DND-41 (cell line): ENCODE measurements around the gene UNC119.

Experiments used
- ATAC-seq: fragments of 200-7000 bp; cut with Tn5 transposase; 3 replicates; pipeline ENCODE4 v1.9.1; 2021; ENCODE audit warnings: low read depth; ENCODE audit not compliant: insufficient read depth
- DNase-seq: peaks from one replicate; pipeline ENCODE4 v3.0.0-alpha.2; 2020
- H2AFZ ChIP-seq: 2 replicates; pipeline ENCODE4 v1.6.0; 2012; ENCODE audit warnings: low read depth, low read length
- H3K27ac ChIP-seq: 2 replicates; pipeline ENCODE4 v1.5.1; 2012; ENCODE audit warnings: low read length, inconsistent platforms
- H3K27me3 ChIP-seq: fragments of 200-600 bp; sonication (generic); 2 replicates; pipeline ENCODE4 v1.6.0; 2012; ENCODE audit warnings: low read length, mild to moderate bottlenecking, inconsistent platforms; ENCODE audit not compliant: insufficient read depth, poor library complexity
- H3K36me3 ChIP-seq: 2 replicates; pipeline ENCODE4 v1.5.1; 2012; ENCODE audit warnings: low read length, inconsistent platforms; ENCODE audit not compliant: insufficient read depth
- H3K4me1 ChIP-seq: 2 replicates; pipeline ENCODE4 v1.5.1; 2012; ENCODE audit warnings: mild to moderate bottlenecking, low read length; ENCODE audit not compliant: insufficient read depth
- H3K4me2 ChIP-seq: 2 replicates; pipeline ENCODE4 v1.6.0; 2012; ENCODE audit warnings: mild to moderate bottlenecking, moderate library complexity, low read length, inconsistent platforms; ENCODE audit not compliant: insufficient read depth
- H3K4me3 ChIP-seq, 2 experiments: fragments of 200-600 bp in 1 of 2; shearing (Covaris generic) in 1 of 2; 2 replicates each; pipeline ENCODE4 v1.5.1; 2012 to 2016; ENCODE audit warnings: inconsistent platforms in 2 of 2, low read length in 2 of 2, mild to moderate bottlenecking in 2 of 2, low read depth in 1 of 2, moderate library complexity in 1 of 2
- H3K79me2 ChIP-seq: 2 replicates; pipeline ENCODE4 v1.6.0; 2012; ENCODE audit warnings: low read length, inconsistent platforms; ENCODE audit not compliant: insufficient read depth
- H3K9ac ChIP-seq: 2 replicates; pipeline ENCODE4 v1.6.0; 2012; ENCODE audit warnings: low read depth, mild to moderate bottlenecking, inconsistent platforms, low read length, moderate library complexity
- H3K9me3 ChIP-seq: 2 replicates; pipeline ENCODE4 v1.5.1; 2012; ENCODE audit warnings: low read length, moderate library complexity, mild to moderate bottlenecking, inconsistent platforms; ENCODE audit not compliant: insufficient read depth, severe bottlenecking
- H4K20me1 ChIP-seq: 2 replicates; pipeline ENCODE4 v1.6.0; 2012; ENCODE audit warnings: low read length; ENCODE audit not compliant: insufficient read depth
- EZH2 ChIP-seq: IDR thresholded peaks from 3 replicates; pipeline ENCODE4 v1.6.1; 2012; ENCODE audit warnings: borderline replicate concordance, low read depth, mild to moderate bottlenecking, moderate library complexity, low read length, inconsistent platforms; ENCODE audit not compliant: severe bottlenecking
- TF ChIP-seq, protein P1 (sequence below): IDR thresholded peaks from 2 replicates; pipeline ENCODE4 v1.5.1; 2012; ENCODE audit warnings: borderline replicate concordance, low read length, moderate library complexity, mild to moderate bottlenecking; ENCODE audit not compliant: poor library complexity, severe bottlenecking; ENCODE audit errors: extremely low read depth

Gene UNC119

DNA sequence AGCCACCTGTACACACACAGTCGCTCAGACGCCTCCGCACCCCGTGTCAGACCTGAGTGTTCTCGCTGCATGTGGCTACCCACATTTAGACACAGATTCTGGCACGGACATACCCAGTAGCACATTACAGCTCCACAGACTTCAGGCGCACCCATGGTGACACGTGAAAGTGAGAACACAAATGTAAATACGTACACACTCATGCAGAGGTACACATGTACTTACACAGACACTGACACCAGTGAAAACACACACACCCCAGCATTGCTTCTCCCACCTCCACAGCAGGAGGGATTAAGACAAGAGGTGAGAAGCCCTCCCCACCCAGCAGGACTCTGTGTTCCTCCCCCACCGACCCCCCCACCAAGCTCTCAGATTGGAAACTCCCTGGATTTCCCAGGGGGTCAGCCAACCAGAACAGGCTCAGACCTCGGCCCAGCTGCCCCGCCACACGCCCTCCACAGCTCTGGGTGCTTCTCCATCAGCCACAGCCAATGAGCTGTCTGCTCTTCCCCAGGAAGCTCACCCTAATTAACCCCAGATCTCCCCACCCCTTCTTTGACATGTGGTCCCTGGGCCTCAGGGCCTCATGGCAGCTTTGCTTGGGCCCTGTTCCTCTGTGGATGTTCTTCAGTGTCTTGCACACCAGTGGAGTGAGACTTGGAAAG, 51.6 kb downstream of the UNC119 start:
- no peak for ATAC-seq
- H3K36me3 ChIP-seq = no peaks in the 10 kb centered on the region
- TF ChIP-seq, protein P1, sequence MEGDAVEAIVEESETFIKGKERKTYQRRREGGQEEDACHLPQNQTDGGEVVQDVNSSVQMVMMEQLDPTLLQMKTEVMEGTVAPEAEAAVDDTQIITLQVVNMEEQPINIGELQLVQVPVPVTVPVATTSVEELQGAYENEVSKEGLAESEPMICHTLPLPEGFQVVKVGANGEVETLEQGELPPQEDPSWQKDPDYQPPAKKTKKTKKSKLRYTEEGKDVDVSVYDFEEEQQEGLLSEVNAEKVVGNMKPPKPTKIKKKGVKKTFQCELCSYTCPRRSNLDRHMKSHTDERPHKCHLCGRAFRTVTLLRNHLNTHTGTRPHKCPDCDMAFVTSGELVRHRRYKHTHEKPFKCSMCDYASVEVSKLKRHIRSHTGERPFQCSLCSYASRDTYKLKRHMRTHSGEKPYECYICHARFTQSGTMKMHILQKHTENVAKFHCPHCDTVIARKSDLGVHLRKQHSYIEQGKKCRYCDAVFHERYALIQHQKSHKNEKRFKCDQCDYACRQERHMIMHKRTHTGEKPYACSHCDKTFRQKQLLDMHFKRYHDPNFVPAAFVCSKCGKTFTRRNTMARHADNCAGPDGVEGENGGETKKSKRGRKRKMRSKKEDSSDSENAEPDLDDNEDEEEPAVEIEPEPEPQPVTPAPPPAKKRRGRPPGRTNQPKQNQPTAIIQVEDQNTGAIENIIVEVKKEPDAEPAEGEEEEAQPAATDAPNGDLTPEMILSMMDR = no peak
- no peak for TF ChIP-seq EZH2
- H3K4me1 ChIP-seq = no peaks in the 10 kb centered on the region
- no peak overlapping the region for H3K4me3 ChIP-seq
- no peak overlapping the region for H3K27ac ChIP-seq
- H3K9ac ChIP-seq = no peak overlapping the region
- H3K79me2 ChIP-seq = no peaks in the 10 kb centered on the region
- H3K9me3 ChIP-seq = no peaks in the 10 kb centered on the region
- peaks cover 19% of the 10 kb centered on the region for H3K27me3 ChIP-seq
- no peak for DNase-seq
- H4K20me1 ChIP-seq = no peaks in the 10 kb centered on the region
- no peak overlapping the region for H3K4me2 ChIP-seq
- no peak overlapping the region for H2AFZ ChIP-seq

DNA sequence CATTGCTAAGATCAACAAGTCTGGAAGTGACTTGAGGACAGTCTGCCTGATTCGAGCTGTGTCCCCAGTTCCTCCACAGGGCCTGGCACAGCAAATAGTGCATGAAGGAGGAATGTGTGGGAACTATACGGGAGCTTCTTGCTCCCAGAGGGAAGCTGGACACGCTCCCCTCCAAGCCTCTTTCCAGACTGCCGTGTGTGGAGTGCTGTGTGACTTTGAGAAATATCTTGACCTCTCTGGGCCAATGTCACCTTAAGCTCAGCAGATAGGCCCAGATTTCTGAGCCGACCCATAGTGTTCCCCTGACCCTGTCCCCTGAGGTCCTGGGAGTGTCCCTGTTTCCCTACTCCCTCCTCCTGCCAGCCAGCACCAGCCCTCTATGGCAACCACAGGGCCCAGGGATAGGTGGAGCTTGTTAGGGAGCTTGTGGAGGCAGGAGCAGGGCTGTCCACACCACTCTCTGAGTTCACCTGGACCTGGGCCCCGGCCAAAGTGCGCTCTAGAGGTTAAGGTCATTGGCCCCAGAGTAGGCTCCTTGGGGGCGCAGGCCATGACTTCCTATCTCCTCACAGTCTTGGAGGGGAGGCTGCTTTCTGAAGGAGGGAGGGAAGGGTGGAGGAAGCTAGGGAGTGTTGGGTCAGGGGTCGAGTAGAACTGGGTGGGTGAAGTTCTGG, 52.6 kb downstream of the UNC119 start:
- Histone ChIP-seq H4K20me1 (no peaks in the 10 kb centered on the region), H3K27me3 (peaks cover 14% of the 10 kb centered on the region), H3K27ac (no peak overlapping the region), H3K79me2 (no peaks in the 10 kb centered on the region), H3K4me2 (no peak overlapping the region), H2AFZ (no peak overlapping the region), H3K9ac (no peak overlapping the region), H3K4me1 (no peaks in the 10 kb centered on the region), H3K36me3 (no peaks in the 10 kb centered on the region), H3K9me3 (no peaks in the 10 kb centered on the region), H3K4me3 (no peak overlapping the region)
- TF ChIP-seq EZH2 = no peak
- TF ChIP-seq, protein P1 = no peak
- no peak for DNase-seq
- no peak for ATAC-seq

DNA sequence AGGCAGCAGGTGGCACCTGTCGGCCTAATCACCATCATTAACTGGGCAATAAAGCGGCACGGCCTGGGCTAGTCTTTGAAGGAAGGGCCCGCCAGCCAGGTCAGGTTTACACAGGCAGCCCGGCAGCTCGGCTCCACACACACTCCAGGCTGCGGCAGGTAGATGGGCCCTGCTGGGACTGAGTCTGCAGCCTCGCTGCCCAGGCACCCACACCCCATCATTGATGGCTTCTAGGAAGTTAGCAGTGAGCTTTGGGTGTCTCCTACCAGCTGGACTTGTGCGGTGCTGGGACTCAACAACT, 53.1 kb downstream of the UNC119 start:
- Histone ChIP-seq H3K27ac (no peak overlapping the region), H3K36me3 (no peaks in the 10 kb centered on the region), H3K9ac (no peak overlapping the region), H4K20me1 (no peaks in the 10 kb centered on the region), H3K4me2 (no peak overlapping the region), H3K27me3 (peaks cover 12% of the 10 kb centered on the region), H3K9me3 (no peaks in the 10 kb centered on the region), H3K79me2 (no peaks in the 10 kb centered on the region), H3K4me3 (no peak overlapping the region), H3K4me1 (no peaks in the 10 kb centered on the region), H2AFZ (no peak overlapping the region)
- DNase-seq (no peak), ATAC-seq (no peak)
- TF ChIP-seq, protein P1 = no peak
- no peak for TF ChIP-seq EZH2
